ENCODE results near the gene ZNF132. TPM values are rescaled to one million over a fixed set of nuclear protein-coding genes. Genes with fewer than 3 reads are reported as not detected.

Gene ZNF132
- total and polyA plus RNA-seq, 4 donors = 0.38 to 5.4 (median 2.9) TPM

DNA sequence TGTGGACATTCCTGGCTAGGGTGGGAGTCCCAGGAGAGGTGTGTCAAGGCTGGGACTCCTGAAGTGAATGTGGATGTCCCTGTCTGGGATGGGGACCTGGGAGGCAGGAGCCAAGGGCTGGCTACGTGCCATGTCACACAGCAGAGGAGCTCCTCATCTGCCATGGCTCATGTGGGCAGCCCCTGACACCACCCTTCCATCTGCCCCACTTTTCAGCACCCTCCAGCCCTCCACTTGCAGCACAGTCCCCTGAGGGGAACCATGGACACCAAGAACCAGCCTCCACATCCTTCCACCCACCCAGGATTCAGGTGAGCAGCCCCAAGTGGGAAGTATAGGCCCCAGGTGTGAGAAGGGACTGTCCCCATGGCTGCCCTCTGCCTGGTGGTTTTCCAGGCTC is 37.9 kb upstream of the ZNF132 start:
- DNase-seq (no peak), ATAC-seq (ENCODE audit: low FRiP score) (no peak)
- no peak overlapping the region for H3K27ac ChIP-seq (ENCODE audit: low read depth in 1 of 2, low read length in 2 of 2)
- H3K9me3 ChIP-seq (ENCODE audit: control insufficient read depth, low read length) = no peaks in the 10 kb centered on the region
- H3K27me3 ChIP-seq (ENCODE audit: control insufficient read depth in 1 of 2, insufficient read depth in 2 of 2, low read length in 1 of 2) = no peaks in the 10 kb centered on the region
- H3K4me3 ChIP-seq (ENCODE audit: low read length in 2 of 2) = no peak overlapping the region
- no peaks in the 10 kb centered on the region for H3K4me1 ChIP-seq (ENCODE audit: control insufficient read depth in 1 of 2, insufficient read depth in 2 of 2, low read length in 2 of 2)
- no peaks in the 10 kb centered on the region for H3K36me3 ChIP-seq (ENCODE audit: control insufficient read depth in 1 of 2, insufficient read depth in 2 of 2, low read length in 1 of 2)
- intact Hi-C loops (cut with DNase I) = no loop called here
- 90 to 100% methylated on average over 1 of the region's 1 CpG for WGBS, 2 donors

DNA sequence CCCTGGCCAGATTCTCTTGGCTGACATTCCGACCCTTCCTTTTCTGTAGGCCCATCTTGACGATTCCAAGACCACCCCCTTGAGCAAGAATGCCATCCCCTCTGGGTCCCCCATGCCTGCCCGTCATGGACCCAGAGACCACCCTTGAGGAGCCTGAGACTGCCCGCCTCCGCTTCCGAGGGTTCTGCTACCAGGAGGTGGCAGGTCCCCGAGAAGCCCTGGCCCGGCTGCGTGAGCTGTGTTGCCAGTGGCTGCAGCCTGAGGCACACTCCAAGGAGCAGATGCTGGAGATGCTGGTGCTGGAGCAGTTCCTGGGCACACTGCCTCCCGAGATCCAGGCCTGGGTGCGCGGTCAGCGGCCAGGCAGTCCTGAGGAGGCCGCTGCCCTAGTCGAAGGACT is 37.2 kb upstream of the ZNF132 start:
- no peak for DNase-seq
- Histone ChIP-seq H3K4me3 (ENCODE audit: low read length in 2 of 2) (no peak overlapping the region), H3K27ac (ENCODE audit: low read depth in 1 of 2, low read length in 2 of 2) (no peak overlapping the region), H3K4me1 (ENCODE audit: control insufficient read depth in 1 of 2, insufficient read depth in 2 of 2, low read length in 2 of 2) (no peaks in the 10 kb centered on the region), H3K36me3 (ENCODE audit: control insufficient read depth in 1 of 2, insufficient read depth in 2 of 2, low read length in 1 of 2) (no peaks in the 10 kb centered on the region), H3K27me3 (ENCODE audit: control insufficient read depth in 1 of 2, insufficient read depth in 2 of 2, low read length in 1 of 2) (no peaks in the 10 kb centered on the region), H3K9me3 (ENCODE audit: control insufficient read depth, low read length) (no peaks in the 10 kb centered on the region)
- 81 to 83% methylated on average over 15 of the region's 15 CpGs for WGBS, 2 donors
- intact Hi-C loops (cut with DNase I) = no loop called here
- ATAC-seq (ENCODE audit: low FRiP score) = no peak

DNA sequence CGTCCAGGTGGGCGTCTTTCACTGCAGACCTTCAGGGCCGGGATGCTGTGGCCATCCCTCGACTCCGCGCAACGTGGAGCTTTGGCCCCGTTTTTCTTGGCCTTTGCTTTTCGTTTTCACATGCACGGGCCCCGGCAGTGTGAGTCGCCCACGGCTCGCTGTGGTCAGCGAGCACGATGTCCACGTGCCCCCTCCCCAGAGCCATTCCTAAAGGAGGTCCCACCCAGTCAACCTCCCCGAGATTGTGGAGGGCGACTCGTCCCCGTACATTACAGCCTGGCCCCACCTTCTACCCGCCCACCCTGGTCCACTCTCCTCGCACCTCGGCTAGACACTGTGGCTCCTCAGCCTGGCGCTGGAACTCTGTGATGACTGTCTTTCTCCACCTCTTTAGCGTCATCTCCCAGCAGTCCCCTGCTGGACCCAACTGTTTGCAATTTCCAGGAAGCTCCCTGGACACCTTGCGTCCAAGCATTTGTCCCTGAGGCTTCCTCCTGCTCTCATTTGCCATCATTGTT is 36.6 kb upstream of the ZNF132 start:
- WGBS, 2 donors = 1 to 2% methylated on average over 27 of the region's 27 CpGs

DNA sequence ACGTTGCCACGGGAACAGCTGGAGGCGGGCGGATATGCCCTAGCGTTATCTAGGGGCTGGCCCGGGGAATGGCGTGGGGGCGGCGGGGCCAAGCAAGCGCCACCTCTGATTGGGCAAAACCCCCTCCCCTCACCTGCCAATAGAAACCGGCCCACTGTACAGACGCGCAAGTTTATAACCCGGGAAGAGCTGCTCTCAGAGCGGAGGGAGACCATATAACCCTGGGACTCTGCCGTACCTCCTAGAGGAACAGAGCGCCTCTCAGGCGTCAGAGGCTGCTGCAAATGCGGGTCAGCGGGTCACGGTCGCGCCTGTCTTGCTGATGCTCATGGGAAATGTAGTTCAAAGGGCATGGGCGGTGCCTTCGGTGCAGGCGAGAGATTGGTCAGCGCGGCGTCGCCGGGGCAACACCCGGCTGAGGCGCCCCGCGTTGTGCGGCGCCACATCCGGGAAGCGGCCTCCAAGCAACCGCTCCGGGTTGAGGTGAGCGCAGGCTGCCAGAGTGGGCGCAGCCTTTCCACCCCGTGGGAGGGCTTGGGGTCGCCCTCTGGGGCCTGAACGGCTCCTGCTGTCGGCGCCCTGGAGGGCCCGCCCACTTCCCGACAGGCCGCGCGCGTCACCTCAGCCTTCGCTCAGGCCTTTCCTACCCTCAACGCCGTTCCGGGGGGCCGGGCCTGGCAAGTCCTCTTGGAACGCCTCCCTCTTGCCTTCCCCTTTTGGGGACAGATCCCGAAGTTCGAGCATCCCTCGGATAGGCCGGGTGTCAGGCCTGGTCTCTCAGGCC is 36.0 kb upstream of the ZNF132 start, which contains the start of gene ZNF446:
TSS of gene ZNF446 (plus strand) at position 639 of the 784 bp plus-strand sequence. CDS start 867 bp downstream, outside the sequence.
- H3K4me3 ChIP-seq (ENCODE audit: low read length in 2 of 2) = peak within 1 kb of the TSS; percentile 27 to 32
- no peaks in the 10 kb centered on the region for H3K9me3 ChIP-seq (ENCODE audit: control insufficient read depth, low read length)
- DNase-seq (peak; percentile 98), ATAC-seq (ENCODE audit: low FRiP score) (peak; percentile 95)
- no peaks in the 10 kb centered on the region for H3K4me1 ChIP-seq (ENCODE audit: control insufficient read depth in 1 of 2, insufficient read depth in 2 of 2, low read length in 2 of 2)
- intact Hi-C loops (cut with DNase I) = no loop called here
- 0% methylated on average over 62 to 64 of the region's 64 CpGs for whole genome bisulfite sequencing, 2 donors
- H3K27me3 ChIP-seq (ENCODE audit: control insufficient read depth in 1 of 2, insufficient read depth in 2 of 2, low read length in 1 of 2) = no peaks in the 10 kb centered on the region
- peaks cover 0 to 4% of the 10 kb centered on the region in 2 donors for H3K36me3 ChIP-seq (ENCODE audit: control insufficient read depth in 1 of 2, insufficient read depth in 2 of 2, low read length in 1 of 2)
- peak within 1 kb of the TSS; percentile 7 to 78 for H3K27ac ChIP-seq (ENCODE audit: low read depth in 1 of 2, low read length in 2 of 2)

More for the DNA sequence above, 36.6 kb upstream of the ZNF132 start:
- Histone ChIP-seq H3K27me3 (ENCODE audit: control insufficient read depth in 1 of 2, insufficient read depth in 2 of 2, low read length in 1 of 2) (no peaks in the 10 kb centered on the region), H3K27ac (ENCODE audit: low read depth in 1 of 2, low read length in 2 of 2) (peak overlapping the region; percentile 7 to 78), H3K9me3 (ENCODE audit: control insufficient read depth, low read length) (no peaks in the 10 kb centered on the region), H3K4me3 (ENCODE audit: low read length in 2 of 2) (peak overlapping the region; percentile 22 to 32), H3K36me3 (ENCODE audit: control insufficient read depth in 1 of 2, insufficient read depth in 2 of 2, low read length in 1 of 2) (peaks cover 0 to 3% of the 10 kb centered on the region in 2 donors), H3K4me1 (ENCODE audit: control insufficient read depth in 1 of 2, insufficient read depth in 2 of 2, low read length in 2 of 2) (no peaks in the 10 kb centered on the region)
- ATAC-seq (ENCODE audit: low FRiP score) = peak; percentile 1
- intact Hi-C loops (cut with DNase I) = no loop called here
- DNase-seq = peak in 1 of 2 donors; percentile 82

DNA sequence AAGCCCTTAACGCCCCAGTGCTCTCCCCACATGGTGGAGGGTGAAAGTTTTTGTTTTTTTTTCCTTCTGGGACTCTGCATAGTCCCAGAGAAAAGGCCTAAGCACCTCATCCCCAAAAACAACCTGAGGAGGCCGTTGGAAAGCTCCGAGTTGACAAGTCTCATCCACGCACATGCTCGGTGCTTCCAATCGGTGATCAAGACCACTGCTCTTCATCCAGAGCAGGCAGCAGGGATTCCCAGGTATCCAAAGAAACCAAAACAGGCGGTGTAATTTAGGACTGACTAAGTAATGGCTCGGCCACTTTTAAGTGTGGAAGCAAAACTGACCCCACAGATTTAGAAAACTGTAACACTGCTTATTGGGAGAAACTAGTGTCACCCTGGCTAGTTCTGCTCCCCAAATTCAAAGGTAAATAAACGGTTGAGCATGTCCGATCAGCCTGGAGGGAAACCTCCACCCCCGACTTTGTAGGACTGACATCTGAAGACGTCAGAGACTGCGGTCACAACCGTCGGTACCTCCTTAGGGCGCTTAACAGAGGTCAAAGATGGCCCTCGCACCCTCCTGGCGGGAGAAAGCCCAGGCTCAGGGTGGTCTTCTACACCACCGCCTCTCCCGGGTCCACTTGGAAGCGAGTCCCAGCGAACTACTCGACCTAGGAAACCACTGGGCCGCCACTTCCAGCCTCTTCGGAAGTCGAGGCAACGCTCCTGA is 35.2 kb upstream of the ZNF132 start:
- no peaks in the 10 kb centered on the region for H3K4me1 ChIP-seq (ENCODE audit: control insufficient read depth in 1 of 2, insufficient read depth in 2 of 2, low read length in 2 of 2)
- H3K36me3 ChIP-seq (ENCODE audit: control insufficient read depth in 1 of 2, insufficient read depth in 2 of 2, low read length in 1 of 2) = peaks cover 0 to 4% of the 10 kb centered on the region in 2 donors
- DNase-seq (no peak), ATAC-seq (ENCODE audit: low FRiP score) (no peak)
- intact Hi-C loops (cut with DNase I) = no loop called here
- WGBS, 2 donors = 21 to 23% methylated on average over 25 to 27 of the region's 27 CpGs
- H3K27ac ChIP-seq (ENCODE audit: low read depth in 1 of 2, low read length in 2 of 2) = peak overlapping the region in 1 of 2 donors; percentile 78
- H3K4me3 ChIP-seq (ENCODE audit: low read length in 2 of 2) = peak overlapping the region; percentile 27 to 32
- H3K27me3 ChIP-seq (ENCODE audit: control insufficient read depth in 1 of 2, insufficient read depth in 2 of 2, low read length in 1 of 2) = no peaks in the 10 kb centered on the region
- no peaks in the 10 kb centered on the region for H3K9me3 ChIP-seq (ENCODE audit: control insufficient read depth, low read length)

DNA sequence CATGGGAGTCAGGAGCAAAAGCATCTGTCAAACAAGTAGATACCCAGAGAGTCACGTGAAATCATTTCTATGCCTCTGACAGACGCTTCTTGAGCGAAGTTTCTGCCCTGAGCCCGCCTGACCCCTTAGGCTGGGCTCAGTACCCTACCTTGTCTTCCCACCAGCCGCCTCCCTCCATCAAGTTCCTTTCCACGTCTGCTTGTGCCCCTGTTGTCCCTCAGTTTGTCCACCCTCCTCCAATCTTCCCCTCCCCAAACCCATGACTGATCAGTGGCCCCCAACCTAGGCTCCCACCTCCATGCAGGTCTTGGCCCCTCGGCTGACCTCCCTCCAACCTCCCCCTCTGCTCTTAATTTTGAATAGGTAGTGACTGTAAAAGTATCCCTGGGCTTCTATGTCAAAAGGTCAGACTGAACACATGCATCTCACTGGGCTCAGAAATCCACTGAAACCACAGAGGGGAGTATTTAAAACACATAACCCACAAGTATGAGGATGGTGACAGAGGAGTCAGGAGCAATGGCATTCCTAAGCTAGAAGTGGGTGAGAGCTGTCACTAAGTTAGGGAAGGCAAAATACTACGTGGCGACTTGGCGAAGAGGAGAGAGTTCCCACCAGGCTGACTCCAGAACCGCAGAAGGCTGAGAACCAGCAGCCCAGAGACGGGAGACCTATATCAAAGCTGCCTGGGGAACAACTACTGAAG is 34.5 kb upstream of the ZNF132 start:
- Histone ChIP-seq H3K4me1 (ENCODE audit: control insufficient read depth in 1 of 2, insufficient read depth in 2 of 2, low read length in 2 of 2) (no peaks in the 10 kb centered on the region), H3K4me3 (ENCODE audit: low read length in 2 of 2) (no peak overlapping the region), H3K9me3 (ENCODE audit: control insufficient read depth, low read length) (no peaks in the 10 kb centered on the region), H3K27ac (ENCODE audit: low read depth in 1 of 2, low read length in 2 of 2) (no peak overlapping the region), H3K27me3 (ENCODE audit: control insufficient read depth in 1 of 2, insufficient read depth in 2 of 2, low read length in 1 of 2) (no peaks in the 10 kb centered on the region), H3K36me3 (ENCODE audit: control insufficient read depth in 1 of 2, insufficient read depth in 2 of 2, low read length in 1 of 2) (peaks cover 0 to 4% of the 10 kb centered on the region in 2 donors)
- DNase-seq (no peak), ATAC-seq (ENCODE audit: low FRiP score) (no peak)
- intact Hi-C loops (cut with DNase I) = no loop called here
- 77 to 80% methylated on average over 12 of the region's 12 CpGs for WGBS, 2 donors

DNA sequence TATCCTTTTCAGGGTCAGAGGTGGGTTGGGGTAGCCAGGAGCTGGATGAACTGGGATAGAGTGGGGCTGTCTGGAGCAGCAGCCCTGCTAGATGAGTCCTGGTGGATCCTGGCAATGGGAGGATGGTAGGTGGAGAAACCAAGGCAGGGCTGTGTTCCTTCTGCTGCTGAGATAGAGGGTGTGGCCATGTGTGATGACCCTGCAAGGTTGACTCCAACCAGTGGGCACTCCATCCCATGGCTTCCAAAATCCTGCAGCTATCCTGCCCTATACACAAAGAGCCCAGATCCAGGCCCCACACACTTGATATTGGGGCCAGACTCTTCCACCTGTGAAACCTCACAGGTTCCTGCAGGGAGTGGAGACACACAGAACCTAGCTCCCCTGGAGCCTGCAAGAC is 33.8 kb upstream of the ZNF132 start:
- no peaks in the 10 kb centered on the region for H3K27me3 ChIP-seq (ENCODE audit: control insufficient read depth in 1 of 2, insufficient read depth in 2 of 2, low read length in 1 of 2)
- no peak for ATAC-seq (ENCODE audit: low FRiP score)

DNA sequence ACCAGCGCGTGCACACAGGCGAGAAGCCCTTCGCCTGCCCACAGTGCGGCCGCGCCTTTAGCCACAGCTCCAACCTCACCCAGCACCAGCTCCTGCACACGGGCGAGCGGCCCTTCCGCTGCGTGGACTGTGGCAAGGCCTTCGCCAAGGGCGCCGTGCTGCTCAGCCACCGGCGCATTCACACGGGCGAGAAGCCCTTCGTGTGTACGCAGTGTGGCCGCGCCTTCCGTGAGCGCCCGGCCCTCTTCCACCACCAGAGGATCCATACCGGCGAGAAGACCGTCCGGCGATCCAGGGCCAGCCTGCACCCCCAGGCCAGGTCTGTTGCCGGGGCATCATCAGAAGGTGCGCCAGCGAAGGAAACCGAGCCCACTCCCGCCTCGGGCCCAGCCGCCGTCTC is 31.8 kb upstream of the ZNF132 start:
- intact Hi-C loops (cut with DNase I) = no loop called here
- Histone ChIP-seq H3K4me3 (ENCODE audit: low read length in 2 of 2) (no peak overlapping the region), H3K27me3 (ENCODE audit: control insufficient read depth in 1 of 2, insufficient read depth in 2 of 2, low read length in 1 of 2) (no peaks in the 10 kb centered on the region), H3K9me3 (ENCODE audit: control insufficient read depth, low read length) (no peaks in the 10 kb centered on the region), H3K36me3 (ENCODE audit: control insufficient read depth in 1 of 2, insufficient read depth in 2 of 2, low read length in 1 of 2) (peaks cover 0 to 4% of the 10 kb centered on the region in 2 donors), H3K4me1 (ENCODE audit: control insufficient read depth in 1 of 2, insufficient read depth in 2 of 2, low read length in 2 of 2) (no peaks in the 10 kb centered on the region), H3K27ac (ENCODE audit: low read depth in 1 of 2, low read length in 2 of 2) (no peak overlapping the region)
- DNase-seq (no peak), ATAC-seq (ENCODE audit: low FRiP score) (no peak)
- 95 to 96% methylated on average over 39 of the region's 39 CpGs for WGBS, 2 donors

More for the DNA sequence above, 33.8 kb upstream of the ZNF132 start:
- Histone ChIP-seq H3K4me1 (ENCODE audit: control insufficient read depth in 1 of 2, insufficient read depth in 2 of 2, low read length in 2 of 2) (no peaks in the 10 kb centered on the region), H3K36me3 (ENCODE audit: control insufficient read depth in 1 of 2, insufficient read depth in 2 of 2, low read length in 1 of 2) (peaks cover 0 to 4% of the 10 kb centered on the region in 2 donors), H3K4me3 (ENCODE audit: low read length in 2 of 2) (no peak overlapping the region), H3K9me3 (ENCODE audit: control insufficient read depth, low read length) (no peaks in the 10 kb centered on the region), H3K27ac (ENCODE audit: low read depth in 1 of 2, low read length in 2 of 2) (no peak overlapping the region)
- intact Hi-C loops (cut with DNase I) = no loop called here
- no peak for DNase-seq
